ENCODE data around the gene PRKAG2.
A peak's percentile ranks its signal among the peaks of the same experiment; 100 is the strongest.
"Not testable (repeated sequence)": the region's sequence is repeated elsewhere in the genome, so short reads cannot be mapped to it uniquely, and the experiment has no call there.

Gene PRKAG2

GRCh38 chr7:151797667-151798307 is 79.1 kb downstream of the PRKAG2 start:
- DNase-seq: not testable (repeated sequence)

GRCh38 chr7:151796871-151797537 is 79.9 kb downstream of the PRKAG2 start:
- no peak for DNase-seq

- no peak for DNase-seq
Measured at GRCh38 chr7:151796091-151796870, 80.6 kb downstream of the PRKAG2 start.

GRCh38 chr7:151795168-151795811 is 81.6 kb downstream of the PRKAG2 start:
- peak in 4 of 5 donors; percentile 10 to 87 (median 26) for DNase-seq

DNA sequence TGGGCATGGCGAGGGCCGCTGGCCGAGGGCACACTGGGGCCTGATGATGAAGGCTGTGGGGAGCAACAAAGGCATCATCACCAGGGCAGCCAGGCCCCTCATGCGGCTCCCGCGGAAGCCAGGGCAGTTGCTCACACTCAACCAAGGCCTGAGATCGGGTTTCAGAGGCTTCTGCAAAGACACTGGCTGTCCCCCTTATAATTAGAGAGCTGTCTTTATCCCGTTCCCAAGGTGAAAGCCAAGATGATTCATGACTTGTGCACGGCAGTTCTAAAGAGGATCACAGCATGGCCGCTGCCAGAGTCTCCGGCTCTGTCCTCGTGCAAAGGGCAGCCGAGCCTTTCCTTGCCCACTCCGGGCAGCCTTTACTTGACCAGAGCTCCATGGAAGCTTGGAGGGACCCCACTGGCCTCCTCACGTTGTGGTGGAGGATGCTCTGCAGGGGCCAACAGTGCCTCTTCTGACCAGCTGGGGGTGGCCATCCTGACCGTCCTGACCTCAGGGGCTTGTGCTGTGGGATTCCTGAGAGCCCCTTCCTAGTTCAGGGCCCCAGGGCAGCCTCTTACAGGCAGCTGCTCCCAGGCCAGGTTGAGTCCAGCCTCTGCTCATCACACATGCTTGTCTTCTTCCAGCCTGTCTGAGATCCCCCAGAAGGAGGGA is 82.3 kb downstream of the PRKAG2 start:
- no peak for DNase-seq

DNA sequence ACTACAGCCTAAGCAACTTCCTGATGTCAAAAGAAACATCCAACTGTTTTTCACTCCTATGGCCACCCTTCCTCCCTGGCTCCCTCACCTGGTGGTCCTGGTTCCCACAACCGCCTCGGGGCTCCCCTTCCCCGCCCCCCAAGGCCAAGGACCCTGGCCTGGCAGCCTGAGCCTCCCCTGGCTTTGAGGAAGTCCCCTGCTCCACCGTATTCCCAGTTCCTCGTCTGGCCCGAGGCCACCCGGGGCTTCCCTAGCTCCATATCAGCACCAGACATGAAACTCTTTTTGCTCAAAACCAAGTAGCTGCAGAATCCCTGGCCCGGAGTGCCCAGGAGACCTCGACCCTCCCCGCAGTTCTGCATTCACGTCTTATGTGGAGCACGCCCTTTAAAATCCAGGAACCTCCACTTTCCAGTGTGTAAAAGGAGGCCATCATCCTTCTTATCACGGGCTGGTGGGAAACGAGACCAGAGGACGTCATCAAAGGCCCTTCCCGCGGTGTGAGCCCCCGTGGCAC is 82.9 kb downstream of the PRKAG2 start:
- no peak for DNase-seq

GRCh38 chr7:151793531-151793951 is 83.4 kb downstream of the PRKAG2 start:
- no peak for DNase-seq

GRCh38 chr7:151792636-151793035 is 84.3 kb downstream of the PRKAG2 start:
- DNase-seq: no peak

DNA sequence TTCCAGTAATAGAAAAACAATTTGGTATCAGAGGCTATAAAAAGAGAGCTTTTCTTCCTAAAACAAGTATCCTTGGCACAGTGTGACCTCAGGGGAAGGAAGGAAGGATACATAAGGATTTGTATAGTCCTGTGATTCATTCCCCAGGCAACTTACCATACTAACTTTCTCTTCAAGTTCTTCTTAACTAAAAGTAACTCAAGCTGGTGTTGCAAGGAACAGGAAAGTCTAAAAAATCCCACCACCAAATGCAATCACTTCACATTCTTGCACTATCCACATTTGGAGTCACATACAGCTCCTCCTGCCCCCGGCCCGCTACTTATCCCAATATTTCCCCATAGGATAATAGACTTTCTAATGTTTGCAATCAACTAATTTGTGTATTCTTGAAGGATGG is 84.8 kb downstream of the PRKAG2 start:
- no peak for DNase-seq

- no peak for DNase-seq
Measured at GRCh38 chr7:151790830-151791620, 85.9 kb downstream of the PRKAG2 start.

DNA sequence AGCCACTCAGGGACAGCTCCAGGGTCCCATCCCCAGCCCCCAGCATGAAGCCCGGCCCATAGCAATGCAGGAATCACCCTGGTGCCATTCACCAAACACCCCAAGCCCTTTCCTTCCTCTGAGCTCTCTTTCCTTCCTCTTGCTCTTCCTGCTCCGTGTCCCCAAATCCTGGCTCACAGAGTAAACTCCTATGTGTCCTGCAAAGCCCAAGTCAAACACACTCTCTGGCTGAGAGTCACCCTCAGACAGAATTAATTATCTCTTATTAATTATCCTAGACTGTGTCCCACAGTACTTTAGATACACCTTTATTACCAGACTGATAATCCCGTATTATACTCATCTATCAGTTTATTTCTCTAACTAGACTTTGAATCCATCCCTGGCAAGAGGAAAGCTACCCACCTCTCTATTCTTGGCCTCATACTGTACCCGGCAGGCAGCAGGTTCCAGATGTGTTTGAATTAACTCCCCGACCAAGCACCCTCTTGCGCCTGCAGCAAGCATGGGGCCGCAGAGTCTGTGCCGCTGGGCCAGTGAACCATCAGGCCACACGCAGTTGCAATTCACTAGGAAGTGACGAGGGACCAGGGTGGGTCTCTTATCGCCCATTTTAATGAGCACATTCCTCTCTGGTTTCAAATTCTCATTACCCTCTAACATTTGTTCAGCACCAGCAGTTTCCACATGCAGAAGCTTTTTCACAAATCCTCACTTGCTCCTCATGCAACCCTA is 86.7 kb downstream of the PRKAG2 start:
- DNase-seq: no peak

GRCh38 chr7:151789380-151789947 is 87.5 kb downstream of the PRKAG2 start:
- no peak for DNase-seq

GRCh38 chr7:151787348-151787747 is 89.6 kb downstream of the PRKAG2 start:
- DNase-seq: no peak

GRCh38 chr7:151786936-151787335 is 90.0 kb downstream of the PRKAG2 start:
- no peak for DNase-seq

DNA sequence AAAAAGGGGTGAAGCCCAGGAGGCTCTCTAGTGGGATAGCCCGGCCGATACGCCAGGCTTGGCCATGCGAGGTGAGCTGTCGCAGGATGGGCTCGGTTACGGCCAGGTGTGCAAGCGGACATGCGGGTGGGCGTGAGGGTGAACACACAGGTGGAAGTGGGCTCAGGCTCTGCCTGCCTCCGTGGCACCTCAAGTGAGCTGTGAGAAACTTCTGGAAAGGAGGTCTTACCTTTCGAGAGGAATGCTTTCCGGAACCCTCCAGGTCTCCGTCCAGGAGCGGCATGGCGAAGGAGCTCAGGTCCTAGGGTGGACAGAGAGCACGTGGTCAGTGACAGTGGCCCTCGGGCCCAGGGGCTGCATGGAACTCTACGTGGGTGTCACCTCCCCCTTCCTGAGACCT is 90.7 kb downstream of the PRKAG2 start:
- DNase-seq: no peak

- DNase-seq: no peak
Measured at GRCh38 chr7:151785681-151785965, 91.3 kb downstream of the PRKAG2 start.

- DNase-seq: no peak
Measured at GRCh38 chr7:151784853-151785680, 91.8 kb downstream of the PRKAG2 start.

DNA sequence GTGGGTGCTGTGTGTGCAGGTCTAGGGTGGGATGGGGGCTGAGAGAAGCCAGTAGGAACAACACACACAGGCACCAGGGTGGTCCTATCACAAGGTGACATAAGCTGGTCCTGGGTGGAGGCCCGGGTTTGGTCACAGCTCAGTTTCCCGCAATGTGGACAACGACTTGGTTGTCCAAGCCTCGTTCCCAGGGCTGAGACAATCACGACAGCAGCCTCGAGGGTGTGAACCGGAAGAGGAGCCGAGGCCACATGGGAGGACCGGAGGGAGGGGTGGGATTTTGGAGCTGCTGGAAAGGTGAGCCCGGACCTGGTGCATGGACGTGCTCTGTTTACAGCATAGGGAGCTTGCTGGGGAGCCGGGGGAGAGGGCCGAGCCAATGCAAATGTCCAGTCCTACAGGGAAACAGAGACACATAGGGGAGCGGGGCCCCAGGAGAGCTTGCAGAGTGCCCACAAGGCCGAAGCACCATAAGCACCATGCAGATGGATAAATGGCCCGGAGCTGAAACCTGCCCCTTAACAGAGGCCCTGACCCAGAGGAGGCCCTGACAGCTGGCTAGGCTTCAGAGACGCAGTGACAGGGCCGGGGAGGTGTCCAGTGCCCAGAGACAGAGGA is 92.8 kb downstream of the PRKAG2 start:
- DNase-seq: no peak
